Activated CD4-positive, alpha-beta T cell treated with anti-CD3 and anti-CD28 coated beads for 4 hours (primary cell): ENCODE data around the gene S1PR1.
"Not testable (repeated sequence)": the region's sequence is repeated elsewhere in the genome, so short reads cannot be mapped to it uniquely, and the experiment has no call there.

Experiments
- DNase-seq, 2 donors: peaks; one replicate each; pipeline ENCODE4 v3.0.0-alpha.2; 2020

Gene S1PR1

DNA sequence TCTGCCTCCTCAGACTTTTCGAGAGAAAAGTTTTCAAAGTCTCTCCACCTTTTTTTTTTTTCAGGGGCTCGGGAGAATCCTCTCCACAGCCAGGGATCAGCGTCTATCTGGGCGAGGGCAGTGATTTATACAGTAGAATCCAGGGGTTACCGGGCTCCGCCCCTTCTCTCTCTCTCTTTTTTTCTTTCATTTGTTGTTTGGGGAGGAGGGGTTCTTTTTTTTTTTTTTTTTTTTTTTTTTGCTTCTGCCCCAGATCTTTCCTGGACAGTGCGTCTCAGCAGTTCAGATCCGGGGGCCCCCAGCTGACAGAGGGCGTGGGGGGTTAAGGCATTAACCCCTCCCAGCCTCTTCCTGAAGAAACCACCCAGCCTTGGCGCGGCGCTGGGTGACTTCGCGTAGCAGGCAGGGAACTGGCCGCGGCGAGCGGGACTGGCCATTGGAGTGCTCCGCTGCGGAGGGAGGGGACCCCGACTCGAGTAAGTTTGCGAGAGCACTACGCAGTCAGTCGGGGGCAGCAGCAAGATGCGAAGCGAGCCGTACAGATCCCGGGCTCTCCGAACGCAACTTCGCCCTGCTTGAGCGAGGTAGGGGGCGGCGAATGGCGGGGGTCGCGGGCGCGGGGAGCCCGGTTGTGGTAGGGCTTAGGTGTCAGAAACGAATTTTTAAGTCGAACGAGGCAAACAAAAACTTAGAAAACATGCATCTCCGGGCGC lies at the start of gene S1PR1:
S1PR1 (plus strand) TSS at position 504 of the 713 bp plus-strand sequence. CDS start 1,966 bp downstream, outside the sequence.
- peak; percentile 73 to 77 for DNase-seq

DNA sequence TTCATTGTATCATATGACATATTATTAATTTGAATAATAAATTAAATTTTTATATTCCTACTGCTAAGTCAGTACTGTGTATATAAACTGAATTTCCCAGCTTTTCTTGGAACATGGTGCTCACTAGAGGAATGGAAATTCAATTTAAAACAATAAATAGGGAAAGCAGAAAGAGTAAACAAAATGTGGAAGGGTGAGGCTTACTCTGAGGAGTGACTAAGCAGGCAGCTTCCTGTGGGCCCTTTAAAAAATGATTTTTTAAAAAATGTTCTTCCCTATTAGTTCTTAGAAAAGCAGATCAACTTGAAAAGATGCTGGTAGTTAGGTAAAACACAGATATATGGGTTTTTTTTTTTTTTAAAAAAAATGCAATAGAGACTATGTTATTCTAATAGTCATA lies 49.5 kb upstream of the S1PR1 start:
- DNase-seq = no peak

DNA sequence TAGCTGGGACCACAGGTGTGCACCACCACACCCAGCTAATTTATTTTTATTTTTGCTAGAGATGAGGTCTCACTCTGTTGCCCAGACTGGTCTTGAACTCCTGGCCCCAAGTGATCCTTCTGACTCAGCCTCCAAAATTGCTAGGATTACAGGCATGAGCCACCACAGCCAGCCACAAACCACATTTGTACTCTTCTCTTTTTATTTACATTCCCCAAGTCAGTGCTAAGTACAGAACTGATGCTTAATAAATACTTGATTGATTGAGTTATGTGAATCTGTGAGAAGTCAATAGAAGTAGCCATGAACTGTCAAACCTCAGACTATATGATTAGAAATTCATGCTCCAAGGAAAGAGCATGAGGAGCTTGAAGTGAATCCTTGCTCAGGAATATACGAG lies 48.5 kb upstream of the S1PR1 start:
- DNase-seq = no peak

DNA sequence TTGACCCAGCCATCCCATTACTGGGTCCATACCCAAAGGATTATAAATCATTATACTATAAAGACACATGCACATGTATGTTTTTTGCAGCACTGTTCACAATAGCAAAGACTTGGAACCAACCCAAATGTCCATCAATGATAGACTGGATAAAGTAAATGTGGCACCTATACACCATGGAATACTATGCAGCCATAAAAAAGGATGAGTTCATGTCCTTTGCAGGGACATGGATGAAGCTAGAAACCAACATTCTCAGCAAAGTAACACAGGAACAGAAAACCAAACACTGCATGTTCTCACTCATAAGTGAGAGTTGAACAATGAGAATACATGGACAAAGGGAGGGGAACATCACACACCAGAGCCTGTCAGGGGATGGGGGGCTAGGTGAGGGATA lies 47.9 kb upstream of the S1PR1 start:
- DNase-seq = not testable (repeated sequence)

DNA sequence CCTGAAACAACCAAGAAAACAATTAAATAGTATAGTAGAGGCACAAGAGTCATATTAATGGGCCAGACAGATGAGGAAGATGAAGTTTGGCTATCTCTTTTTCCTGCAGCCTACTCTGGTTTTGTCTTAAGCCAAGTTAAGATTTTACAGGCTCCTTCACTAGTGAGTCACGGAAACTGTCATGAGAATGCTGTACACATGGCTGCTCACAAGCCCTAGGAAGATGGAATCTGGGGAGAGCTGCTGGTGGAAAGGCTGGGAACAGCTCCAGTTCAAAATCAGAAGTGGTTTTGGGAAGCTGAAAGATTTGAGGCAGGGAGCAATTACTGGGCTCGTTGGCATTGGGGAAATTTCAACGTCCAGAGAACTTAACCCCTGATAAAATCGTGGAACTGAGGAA lies 46.4 kb upstream of the S1PR1 start:
- DNase-seq = no peak

DNA sequence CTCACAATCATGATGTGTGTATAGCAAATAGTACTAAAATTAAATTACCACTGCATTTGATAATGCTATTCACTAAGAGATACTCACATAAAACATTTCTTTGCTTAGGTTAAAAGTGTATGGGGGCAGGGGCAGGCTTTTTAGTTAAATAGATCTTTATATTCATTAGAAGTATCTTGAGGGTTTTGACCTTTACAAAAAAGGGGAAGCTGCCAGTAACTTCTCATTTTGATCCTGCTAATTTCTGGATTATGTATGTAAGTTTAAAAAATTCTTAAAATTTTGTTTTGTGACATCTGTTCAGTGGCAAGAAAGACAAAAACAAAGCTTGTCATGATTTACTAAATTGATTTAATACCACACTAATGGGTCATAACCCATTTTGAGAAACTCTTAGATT lies 45.8 kb upstream of the S1PR1 start:
- DNase-seq = no peak

DNA sequence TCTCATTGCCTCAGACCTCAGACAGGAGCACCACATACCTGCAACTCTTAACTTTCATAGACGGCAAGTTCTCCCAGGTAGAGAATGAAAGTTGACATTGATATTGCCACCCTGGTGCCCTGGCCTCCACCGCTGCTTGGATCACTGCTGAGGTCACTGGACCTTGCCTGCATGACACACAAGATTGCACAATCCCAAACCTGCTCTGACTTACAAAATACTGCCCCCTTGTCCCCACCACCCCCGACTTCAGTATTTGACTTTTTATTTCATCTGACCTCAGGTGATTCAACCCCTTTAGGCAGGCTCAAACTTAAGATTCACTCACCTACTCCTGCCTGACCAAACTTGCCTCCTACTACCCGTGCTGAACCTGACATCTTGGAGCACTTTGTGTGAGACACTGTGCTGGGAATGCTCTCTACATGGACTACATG lies 43.1 kb upstream of the S1PR1 start:
- DNase-seq = no peak

DNA sequence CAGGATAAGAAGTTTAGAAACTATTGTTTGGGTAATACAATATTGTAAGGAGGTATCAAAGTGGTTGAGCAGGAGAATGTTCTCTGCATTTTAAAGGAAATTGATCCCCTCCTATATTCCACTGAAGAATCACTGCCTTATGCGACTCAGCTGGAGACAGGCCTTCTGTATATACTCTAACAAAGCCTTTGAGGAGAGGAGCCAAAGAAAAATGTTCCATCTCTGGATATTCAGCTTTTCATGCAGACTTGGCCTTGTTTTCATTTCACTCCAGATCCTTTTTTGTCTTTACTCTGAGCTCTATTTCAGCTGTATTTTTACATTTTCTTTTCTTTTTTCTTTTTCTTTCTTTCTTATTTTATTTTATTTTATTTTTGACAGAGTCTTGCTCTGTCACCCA lies 42.1 kb upstream of the S1PR1 start:
- DNase-seq = no peak

- no peak for DNase-seq
These were observed 40.2 kb upstream of the S1PR1 start for GRCh38 chr1:101196668-101197067.

GRCh38 chr1:101198842-101199636 lies 37.8 kb upstream of the S1PR1 start:
- no peak for DNase-seq

- no peak for DNase-seq
These were observed 37.2 kb upstream of the S1PR1 start for GRCh38 chr1:101199637-101199982.

GRCh38 chr1:101200513-101200912 lies 36.3 kb upstream of the S1PR1 start:
- DNase-seq = no peak

- no peak for DNase-seq
These were observed 32.8 kb upstream of the S1PR1 start for GRCh38 chr1:101203820-101204540.

- no peak for DNase-seq
These were observed 31.4 kb upstream of the S1PR1 start for GRCh38 chr1:101205457-101205856.

GRCh38 chr1:101206139-101206538 lies 30.7 kb upstream of the S1PR1 start:
- not testable (repeated sequence) for DNase-seq

DNA sequence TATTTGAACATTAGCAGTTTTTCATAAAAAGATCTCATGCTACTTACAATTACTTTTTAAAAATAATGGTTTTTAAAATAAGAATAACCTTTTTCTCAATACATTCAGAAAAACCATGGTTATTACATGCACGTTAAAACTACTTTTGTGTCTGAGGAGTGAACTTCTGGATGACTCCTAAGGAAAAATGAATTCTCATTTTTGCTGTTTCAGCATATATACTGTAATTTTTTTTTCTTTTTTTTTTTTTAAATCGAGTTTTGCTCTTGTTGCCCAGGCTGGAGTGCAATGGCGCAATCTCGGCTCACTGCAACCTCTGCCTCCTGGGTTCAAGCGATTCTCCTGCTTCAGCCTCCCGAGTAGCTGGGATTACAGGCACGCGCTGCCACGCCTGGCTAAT lies 29.5 kb upstream of the S1PR1 start:
- DNase-seq = not testable (repeated sequence)

GRCh38 chr1:101207891-101208290 lies 28.9 kb upstream of the S1PR1 start:
- DNase-seq = no peak

DNA sequence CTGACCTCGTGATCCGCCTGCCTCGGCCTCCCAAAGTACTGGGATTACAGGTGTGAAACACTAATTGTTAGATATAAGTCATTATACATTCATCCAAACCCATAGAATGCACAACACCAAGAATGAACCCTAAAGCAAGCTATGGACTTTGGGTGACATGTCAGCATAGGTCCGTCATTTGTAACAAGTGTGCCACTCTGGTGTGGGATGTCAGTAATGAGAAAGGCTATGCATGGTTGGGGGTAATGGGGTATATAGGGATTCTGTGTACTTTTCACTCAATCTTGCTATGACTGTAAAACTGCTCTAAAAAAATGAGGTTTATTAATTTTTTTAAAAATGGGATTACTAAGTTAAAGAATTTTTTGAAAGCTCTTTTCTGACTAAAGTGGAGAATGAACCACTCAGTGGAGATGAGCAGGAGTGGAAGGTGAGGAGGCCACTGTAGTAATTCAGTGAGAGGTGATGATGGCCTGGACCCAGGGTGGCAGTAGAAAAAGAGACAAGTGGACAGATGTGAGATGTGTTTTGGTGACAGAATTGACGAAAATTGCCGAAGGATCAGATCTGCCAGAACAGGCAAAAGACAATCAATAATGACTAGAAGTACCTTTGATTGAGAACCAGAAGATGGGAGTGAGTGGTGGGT lies 21.3 kb upstream of the S1PR1 start:
- no peak for DNase-seq

DNA sequence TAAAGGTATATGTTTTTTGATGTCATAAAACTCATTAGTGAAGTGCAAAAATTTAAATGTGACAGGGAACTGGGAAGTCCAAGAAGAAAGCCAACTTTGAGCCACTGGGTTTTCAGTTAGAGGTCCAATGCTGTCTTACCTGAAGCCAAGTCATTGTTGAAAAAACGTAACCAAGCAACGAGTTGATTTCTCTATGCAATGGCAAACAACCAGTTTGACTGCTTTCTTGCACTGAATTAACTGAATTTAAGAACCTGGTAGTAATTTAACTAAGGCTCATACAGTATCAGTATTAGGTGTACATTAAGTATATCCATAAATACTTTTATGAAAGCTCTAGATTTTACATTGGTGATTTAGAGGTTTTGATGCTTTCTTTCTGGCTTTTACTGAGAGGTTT lies 20.2 kb upstream of the S1PR1 start:
- no peak for DNase-seq

- DNase-seq = no peak
These were observed 19.7 kb upstream of the S1PR1 start for GRCh38 chr1:101217148-101217547.

- not testable (repeated sequence) for DNase-seq
These were observed 17.9 kb upstream of the S1PR1 start for GRCh38 chr1:101218968-101219367.

GRCh38 chr1:101219924-101220870 lies 16.6 kb upstream of the S1PR1 start:
- no peak for DNase-seq
